Measurements from ENCODE around the gene ABTB1. TPM values are rescaled to one million over a fixed set of nuclear protein-coding genes. Genes with fewer than 3 reads are reported as not detected.

The ABTB1 gene
- total and polyA plus RNA-seq, 2 donors (not counting 1 experiment from before 2014, with no cell fraction given) = 141 to 259 TPM

DNA sequence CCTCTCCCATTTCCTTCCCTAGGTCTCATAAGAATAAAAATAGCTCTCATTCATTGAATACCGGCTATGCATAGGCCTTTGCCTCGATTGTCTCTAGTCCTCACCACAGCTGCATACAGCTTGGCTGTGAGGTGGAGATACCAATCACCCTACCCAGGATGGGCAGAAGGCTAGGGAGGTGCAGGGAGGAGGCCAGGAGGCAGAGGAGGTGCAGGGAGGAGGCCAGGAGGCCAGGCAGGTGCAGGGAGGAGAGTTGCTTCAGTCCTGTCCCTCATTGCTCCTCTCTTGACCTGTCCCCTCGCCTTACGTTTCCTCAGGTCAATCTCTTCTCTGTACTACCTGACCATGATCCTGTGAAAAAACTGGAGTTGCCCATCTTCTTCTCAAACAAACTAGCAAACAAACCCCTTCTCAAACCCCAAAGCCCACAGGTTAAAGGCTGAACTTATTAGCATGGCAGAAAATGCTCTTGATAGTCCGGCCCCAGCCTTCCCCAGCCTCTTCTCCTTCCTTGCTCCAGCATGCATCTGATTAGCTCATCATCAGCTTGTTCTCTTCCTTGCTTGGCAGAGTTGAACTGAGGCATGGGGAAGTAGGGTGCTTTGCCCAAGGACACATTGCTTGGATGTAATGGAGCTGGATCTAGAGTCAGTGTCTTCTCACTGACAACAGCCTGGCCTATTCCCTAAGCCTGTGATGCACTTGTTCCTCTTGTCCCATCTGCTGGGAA is 27.9 kb upstream of the ABTB1 start:
- H3K27me3 Mint-ChIP-seq = no peaks in the 10 kb centered on the region
- no peak for ATAC-seq (ENCODE audit: low read depth)
- Histone ChIP-seq H3K79me2 (ENCODE audit: control insufficient read depth, insufficient read depth, low read length) (no peaks in the 10 kb centered on the region), H4K20me1 (ENCODE audit: control insufficient read depth, insufficient read depth, low read length, poor library complexity, severe bottlenecking) (no peaks in the 10 kb centered on the region), H3K36me3 (replicated peaks in 1 of 2; ENCODE audit: control extremely low read depth in 1 of 2, control insufficient read depth in 1 of 2, extremely low read depth in 1 of 2, insufficient read depth in 2 of 2, low read length in 1 of 2) (no peaks in the 10 kb centered on the region), H2AFZ (ENCODE audit: insufficient read depth, low read depth, low read length, poor library complexity, severe bottlenecking) (no peak overlapping the region), H3K9ac (ENCODE audit: low read length) (no peak overlapping the region), H3K4me1 (ENCODE audit: control insufficient read depth in 2 of 2, insufficient read depth in 2 of 2, low read length in 2 of 2) (no peaks in the 10 kb centered on the region), H3K9me3 (ENCODE audit: control extremely low read depth in 1 of 3, control insufficient read depth in 2 of 3, insufficient read depth in 1 of 3, low read length in 2 of 3) (no peaks in the 10 kb centered on the region), H3K27me3 (replicated peaks in 1 of 4; ENCODE audit: control extremely low read depth in 1 of 4, control insufficient read depth in 3 of 4, insufficient read depth in 4 of 4, low read length in 3 of 4) (no peaks in the 10 kb centered on the region), H3K4me2 (replicated peaks; ENCODE audit: low read depth, low read length, poor library complexity, severe bottlenecking) (no peak overlapping the region), H3K4me3 (ENCODE audit: control extremely low read depth in 1 of 5, extremely low read depth in 1 of 5, insufficient read depth in 1 of 5, low read depth in 2 of 5, low read length in 4 of 5) (no peak overlapping the region), H3K27ac (ENCODE audit: low read length in 2 of 2) (no peak overlapping the region)
- POLR2A ChIA-PET = interaction anchor here (0.5 kb wide), 1 partner anchor 54 kb away, joined by 4 read pairs; no protein-coding TSS in a partner anchor
- intact Hi-C loops (cut with micrococcal nuclease) = no loop called here
- 100% methylated on average over 3 of the region's 5 CpGs for WGBS (ENCODE audit: insufficient coverage)
- no peak overlapping the region for H3K27ac Mint-ChIP-seq
- CTCF ChIA-PET = interaction anchor here (0.6 to 1.5 kb wide), 2 partner anchors 49 to 509 kb away, joined by 3 to 6 read pairs; no protein-coding TSS in a partner anchor
- no peak overlapping the region for H3K4me3 Mint-ChIP-seq
- no peak for DNase-seq
- H3K4me1 Mint-ChIP-seq = no peaks in the 10 kb centered on the region
- no peaks in the 10 kb centered on the region for H3K9me3 Mint-ChIP-seq (ENCODE audit: insufficient read depth)
- TF ChIP-seq, protein P1, sequence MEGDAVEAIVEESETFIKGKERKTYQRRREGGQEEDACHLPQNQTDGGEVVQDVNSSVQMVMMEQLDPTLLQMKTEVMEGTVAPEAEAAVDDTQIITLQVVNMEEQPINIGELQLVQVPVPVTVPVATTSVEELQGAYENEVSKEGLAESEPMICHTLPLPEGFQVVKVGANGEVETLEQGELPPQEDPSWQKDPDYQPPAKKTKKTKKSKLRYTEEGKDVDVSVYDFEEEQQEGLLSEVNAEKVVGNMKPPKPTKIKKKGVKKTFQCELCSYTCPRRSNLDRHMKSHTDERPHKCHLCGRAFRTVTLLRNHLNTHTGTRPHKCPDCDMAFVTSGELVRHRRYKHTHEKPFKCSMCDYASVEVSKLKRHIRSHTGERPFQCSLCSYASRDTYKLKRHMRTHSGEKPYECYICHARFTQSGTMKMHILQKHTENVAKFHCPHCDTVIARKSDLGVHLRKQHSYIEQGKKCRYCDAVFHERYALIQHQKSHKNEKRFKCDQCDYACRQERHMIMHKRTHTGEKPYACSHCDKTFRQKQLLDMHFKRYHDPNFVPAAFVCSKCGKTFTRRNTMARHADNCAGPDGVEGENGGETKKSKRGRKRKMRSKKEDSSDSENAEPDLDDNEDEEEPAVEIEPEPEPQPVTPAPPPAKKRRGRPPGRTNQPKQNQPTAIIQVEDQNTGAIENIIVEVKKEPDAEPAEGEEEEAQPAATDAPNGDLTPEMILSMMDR (IDR thresholded peaks at IDR 0.05) = no peak
- TF ChIP-seq EZH2 (IDR thresholded peaks at IDR 0.05; ENCODE audit: borderline replicate concordance, insufficient read depth, low read depth, low read length, poor library complexity, severe bottlenecking) = no peak

DNA sequence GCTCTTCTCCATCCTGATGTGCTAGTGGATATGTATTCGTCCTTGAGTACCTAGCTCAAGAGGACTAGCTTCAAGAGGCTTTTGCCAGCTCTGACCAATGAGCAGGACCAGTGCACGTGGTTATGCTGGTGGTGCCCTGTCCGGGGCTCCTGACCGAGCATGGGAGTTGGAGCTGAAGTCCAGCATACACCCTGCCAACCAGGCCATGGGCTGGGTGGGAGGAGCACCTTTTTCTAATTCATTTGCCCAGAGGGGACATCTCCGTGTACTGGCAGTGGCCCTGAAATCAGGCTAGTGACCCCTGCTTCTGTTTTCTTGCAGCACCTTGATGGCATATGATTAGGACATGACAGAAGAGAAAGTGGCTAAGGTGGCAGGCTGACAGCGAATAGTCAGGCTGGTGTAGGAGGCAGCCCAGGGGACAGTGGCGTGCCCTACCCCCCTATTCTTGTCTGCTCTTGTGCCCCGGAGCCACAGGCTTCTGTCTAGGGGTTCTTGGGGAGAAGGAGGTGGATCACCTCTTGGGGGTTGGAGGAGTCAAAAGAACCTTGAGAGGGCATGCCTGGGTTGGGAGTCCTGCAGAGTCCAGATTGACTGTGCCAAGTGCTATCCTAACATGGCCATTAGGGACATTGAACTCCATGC is 27.3 kb upstream of the ABTB1 start:
- Histone ChIP-seq H4K20me1 (ENCODE audit: control insufficient read depth, insufficient read depth, low read length, poor library complexity, severe bottlenecking) (no peaks in the 10 kb centered on the region), H3K27ac (ENCODE audit: low read length in 2 of 2) (no peak overlapping the region), H3K4me2 (replicated peaks; ENCODE audit: low read depth, low read length, poor library complexity, severe bottlenecking) (no peak overlapping the region), H3K79me2 (ENCODE audit: control insufficient read depth, insufficient read depth, low read length) (no peaks in the 10 kb centered on the region), H3K4me3 (ENCODE audit: control extremely low read depth in 1 of 5, extremely low read depth in 1 of 5, insufficient read depth in 1 of 5, low read depth in 2 of 5, low read length in 4 of 5) (no peak overlapping the region), H3K27me3 (replicated peaks in 1 of 4; ENCODE audit: control extremely low read depth in 1 of 4, control insufficient read depth in 3 of 4, insufficient read depth in 4 of 4, low read length in 3 of 4) (no peaks in the 10 kb centered on the region), H2AFZ (ENCODE audit: insufficient read depth, low read depth, low read length, poor library complexity, severe bottlenecking) (no peak overlapping the region), H3K4me1 (ENCODE audit: control insufficient read depth in 2 of 2, insufficient read depth in 2 of 2, low read length in 2 of 2) (no peaks in the 10 kb centered on the region), H3K9me3 (ENCODE audit: control extremely low read depth in 1 of 3, control insufficient read depth in 2 of 3, insufficient read depth in 1 of 3, low read length in 2 of 3) (no peaks in the 10 kb centered on the region), H3K36me3 (replicated peaks in 1 of 2; ENCODE audit: control extremely low read depth in 1 of 2, control insufficient read depth in 1 of 2, extremely low read depth in 1 of 2, insufficient read depth in 2 of 2, low read length in 1 of 2) (no peaks in the 10 kb centered on the region), H3K9ac (ENCODE audit: low read length) (no peak overlapping the region)
- no peak overlapping the region for H3K27ac Mint-ChIP-seq
- DNase-seq (no peak), ATAC-seq (ENCODE audit: low read depth) (no peak)
- intact Hi-C loops (cut with micrococcal nuclease) = no loop called here
- POLR2A ChIA-PET = interaction anchor here (0.5 kb wide), 1 partner anchor 55 kb away, joined by 4 read pairs; no protein-coding TSS in a partner anchor
- TF ChIP-seq, protein P1 (IDR thresholded peaks at IDR 0.05) = no peak
- no peak for TF ChIP-seq EZH2 (IDR thresholded peaks at IDR 0.05; ENCODE audit: borderline replicate concordance, insufficient read depth, low read depth, low read length, poor library complexity, severe bottlenecking)
- CTCF ChIA-PET = no interaction called here
- H3K4me1 Mint-ChIP-seq = no peaks in the 10 kb centered on the region
- no peaks in the 10 kb centered on the region for H3K27me3 Mint-ChIP-seq
- no peaks in the 10 kb centered on the region for H3K9me3 Mint-ChIP-seq (ENCODE audit: insufficient read depth)
- WGBS (ENCODE audit: insufficient coverage) = 97% methylated on average over 5 of the region's 8 CpGs
- no peak overlapping the region for H3K4me3 Mint-ChIP-seq
